ENCODE measurements around the gene FSHR.

The FSHR gene

DNA sequence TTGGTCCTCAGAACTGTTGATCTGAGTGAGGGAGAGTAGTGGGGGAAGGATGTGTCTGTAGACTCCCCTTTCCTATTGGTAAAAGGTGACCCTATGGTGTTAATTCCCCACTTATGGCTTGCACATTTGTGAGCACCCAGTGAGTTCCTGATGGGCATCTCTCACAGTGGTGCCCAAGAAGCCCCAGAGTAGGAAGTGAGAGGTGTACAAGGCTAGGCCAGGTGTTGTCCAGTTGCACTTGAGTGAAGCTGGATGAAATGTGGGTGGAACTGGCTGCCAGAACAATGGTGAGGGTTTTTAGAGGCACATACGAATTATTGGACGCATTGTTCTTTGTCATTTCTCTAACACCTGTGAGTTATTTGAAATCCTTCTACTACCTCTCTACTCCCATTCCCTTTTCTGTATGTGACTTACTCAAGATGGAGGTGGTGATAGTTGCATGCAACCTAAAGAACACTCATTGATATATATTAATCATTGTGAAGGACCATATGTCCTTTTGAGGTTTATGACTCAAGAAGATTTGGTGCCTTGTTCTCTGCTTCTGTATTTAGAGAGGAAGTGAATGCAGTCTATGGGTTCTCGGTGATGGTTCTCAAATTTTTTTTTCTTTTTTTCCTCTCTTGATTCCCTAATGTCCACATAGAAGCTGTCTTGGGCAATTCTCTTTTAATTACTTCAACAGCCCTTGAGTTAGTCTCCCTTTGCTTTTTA lies 162.7 kb downstream of the FSHR start:
- Histone ChIP-seq H3K36me3 (ENCODE audit: control insufficient read depth, insufficient read depth, low read length, severe bottlenecking) (no peaks in the 10 kb centered on the region), H3K4me3 (ENCODE audit: low read length) (no peak overlapping the region), H3K4me1 (ENCODE audit: control insufficient read depth, insufficient read depth, low read length) (no peaks in the 10 kb centered on the region)

GRCh38 chr2:48984922-48985321 lies 169.4 kb downstream of the FSHR start:
- DNase-seq (ENCODE audit: low read depth), result no peak
- peaks cover 5% of the 10 kb centered on the region for H3K27me3 ChIP-seq (replicated peaks; ENCODE audit: control insufficient read depth, insufficient read depth, low read length)
- no peak overlapping the region for H3K4me3 ChIP-seq (ENCODE audit: low read length)
- H3K4me1 ChIP-seq (ENCODE audit: control insufficient read depth, insufficient read depth, low read length), result no peaks in the 10 kb centered on the region
- H3K36me3 ChIP-seq (ENCODE audit: control insufficient read depth, insufficient read depth, low read length, severe bottlenecking), result no peaks in the 10 kb centered on the region
- no peak overlapping the region for H3K9ac ChIP-seq (ENCODE audit: low read length)
- no peaks in the 10 kb centered on the region for H3K9me3 ChIP-seq (ENCODE audit: control insufficient read depth, low read length)

More for the DNA sequence above, 162.7 kb downstream of the FSHR start:
- no peaks in the 10 kb centered on the region for H3K9me3 ChIP-seq (ENCODE audit: control insufficient read depth, low read length)
- H3K27me3 ChIP-seq (replicated peaks; ENCODE audit: control insufficient read depth, insufficient read depth, low read length), result no peaks in the 10 kb centered on the region
- DNase-seq (ENCODE audit: low read depth), result no peak
- H3K9ac ChIP-seq (ENCODE audit: low read length), result no peak overlapping the region

- Histone ChIP-seq H3K9ac (ENCODE audit: low read length) (no peak overlapping the region), H3K4me3 (ENCODE audit: low read length) (no peak overlapping the region), H3K4me1 (ENCODE audit: control insufficient read depth, insufficient read depth, low read length) (no peaks in the 10 kb centered on the region), H3K27me3 (replicated peaks; ENCODE audit: control insufficient read depth, insufficient read depth, low read length) (peaks cover 14% of the 10 kb centered on the region), H3K9me3 (ENCODE audit: control insufficient read depth, low read length) (no peaks in the 10 kb centered on the region), H3K36me3 (ENCODE audit: control insufficient read depth, insufficient read depth, low read length, severe bottlenecking) (no peaks in the 10 kb centered on the region)
- DNase-seq (ENCODE audit: low read depth), result no peak
Measured at GRCh38 chr2:48983551-48983950, 170.8 kb downstream of the FSHR start.

GRCh38 chr2:48982887-48983435 lies 171.4 kb downstream of the FSHR start:
- no peak for DNase-seq (ENCODE audit: low read depth)
- Histone ChIP-seq H3K27me3 (replicated peaks; ENCODE audit: control insufficient read depth, insufficient read depth, low read length) (peaks cover 14% of the 10 kb centered on the region), H3K4me1 (ENCODE audit: control insufficient read depth, insufficient read depth, low read length) (no peaks in the 10 kb centered on the region), H3K9ac (ENCODE audit: low read length) (no peak overlapping the region), H3K9me3 (ENCODE audit: control insufficient read depth, low read length) (no peaks in the 10 kb centered on the region), H3K4me3 (ENCODE audit: low read length) (no peak overlapping the region), H3K36me3 (ENCODE audit: control insufficient read depth, insufficient read depth, low read length, severe bottlenecking) (no peaks in the 10 kb centered on the region)

- no peak for DNase-seq (ENCODE audit: low read depth)
- no peak overlapping the region for H3K9ac ChIP-seq (ENCODE audit: low read length)
- peaks cover 14% of the 10 kb centered on the region for H3K27me3 ChIP-seq (replicated peaks; ENCODE audit: control insufficient read depth, insufficient read depth, low read length)
- no peaks in the 10 kb centered on the region for H3K9me3 ChIP-seq (ENCODE audit: control insufficient read depth, low read length)
- H3K36me3 ChIP-seq (ENCODE audit: control insufficient read depth, insufficient read depth, low read length, severe bottlenecking), result no peaks in the 10 kb centered on the region
- no peaks in the 10 kb centered on the region for H3K4me1 ChIP-seq (ENCODE audit: control insufficient read depth, insufficient read depth, low read length)
- H3K4me3 ChIP-seq (ENCODE audit: low read length), result no peak overlapping the region
Measured at GRCh38 chr2:48980846-48981245, 173.5 kb downstream of the FSHR start.

- H3K9me3 ChIP-seq (ENCODE audit: control insufficient read depth, low read length), result no peaks in the 10 kb centered on the region
- peaks cover 14% of the 10 kb centered on the region for H3K27me3 ChIP-seq (replicated peaks; ENCODE audit: control insufficient read depth, insufficient read depth, low read length)
- no peak for DNase-seq (ENCODE audit: low read depth)
- no peak overlapping the region for H3K9ac ChIP-seq (ENCODE audit: low read length)
- no peak overlapping the region for H3K4me3 ChIP-seq (ENCODE audit: low read length)
- H3K4me1 ChIP-seq (ENCODE audit: control insufficient read depth, insufficient read depth, low read length), result no peaks in the 10 kb centered on the region
- no peaks in the 10 kb centered on the region for H3K36me3 ChIP-seq (ENCODE audit: control insufficient read depth, insufficient read depth, low read length, severe bottlenecking)
Measured at GRCh38 chr2:48979691-48980090, 174.6 kb downstream of the FSHR start.

DNA sequence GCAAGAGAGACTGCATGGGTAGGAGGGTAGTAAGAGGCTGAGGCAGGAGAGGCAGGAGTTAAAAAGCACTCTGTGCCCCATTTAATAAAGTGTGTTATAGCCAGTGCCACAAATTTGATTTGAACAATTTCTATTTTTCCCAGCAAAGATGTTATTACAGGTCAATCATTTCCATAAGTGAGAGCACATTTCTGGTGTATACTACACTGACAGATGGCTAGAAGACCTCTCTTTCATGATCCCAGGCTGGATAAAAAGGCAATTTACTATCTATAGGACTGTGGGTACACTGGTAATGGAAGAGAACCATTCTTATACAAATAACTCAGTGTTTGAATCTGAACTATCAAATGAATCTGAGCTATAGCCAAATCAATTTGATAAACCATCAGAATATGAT lies 176.2 kb downstream of the FSHR start:
- H3K4me1 ChIP-seq (ENCODE audit: control insufficient read depth, insufficient read depth, low read length), result no peaks in the 10 kb centered on the region
- no peak overlapping the region for H3K4me3 ChIP-seq (ENCODE audit: low read length)
- no peak for DNase-seq (ENCODE audit: low read depth)
- H3K9me3 ChIP-seq (ENCODE audit: control insufficient read depth, low read length), result no peaks in the 10 kb centered on the region
- H3K9ac ChIP-seq (ENCODE audit: low read length), result no peak overlapping the region
- no peaks in the 10 kb centered on the region for H3K36me3 ChIP-seq (ENCODE audit: control insufficient read depth, insufficient read depth, low read length, severe bottlenecking)
- H3K27me3 ChIP-seq (replicated peaks; ENCODE audit: control insufficient read depth, insufficient read depth, low read length), result peaks cover 14% of the 10 kb centered on the region

GRCh38 chr2:48971801-48972200 lies 182.5 kb downstream of the FSHR start:
- no peaks in the 10 kb centered on the region for H3K36me3 ChIP-seq (ENCODE audit: control insufficient read depth, insufficient read depth, low read length, severe bottlenecking)
- no peaks in the 10 kb centered on the region for H3K9me3 ChIP-seq (ENCODE audit: control insufficient read depth, low read length)
- H3K9ac ChIP-seq (ENCODE audit: low read length), result no peak overlapping the region
- H3K4me3 ChIP-seq (ENCODE audit: low read length), result no peak overlapping the region
- DNase-seq (ENCODE audit: low read depth), result no peak
- H3K4me1 ChIP-seq (ENCODE audit: control insufficient read depth, insufficient read depth, low read length), result no peaks in the 10 kb centered on the region
- peaks cover 2% of the 10 kb centered on the region for H3K27me3 ChIP-seq (replicated peaks; ENCODE audit: control insufficient read depth, insufficient read depth, low read length)

- no peaks in the 10 kb centered on the region for H3K4me1 ChIP-seq (ENCODE audit: control insufficient read depth, insufficient read depth, low read length)
- H3K4me3 ChIP-seq (ENCODE audit: low read length), result no peak overlapping the region
- no peak overlapping the region for H3K9ac ChIP-seq (ENCODE audit: low read length)
- no peak for DNase-seq (ENCODE audit: low read depth)
- H3K27me3 ChIP-seq (replicated peaks; ENCODE audit: control insufficient read depth, insufficient read depth, low read length), result peaks cover 2% of the 10 kb centered on the region
- no peaks in the 10 kb centered on the region for H3K9me3 ChIP-seq (ENCODE audit: control insufficient read depth, low read length)
- no peaks in the 10 kb centered on the region for H3K36me3 ChIP-seq (ENCODE audit: control insufficient read depth, insufficient read depth, low read length, severe bottlenecking)
Measured at GRCh38 chr2:48968011-48968410, 186.3 kb downstream of the FSHR start.

GRCh38 chr2:48965204-48965603 lies 189.1 kb downstream of the FSHR start:
- Histone ChIP-seq H3K36me3 (ENCODE audit: control insufficient read depth, insufficient read depth, low read length, severe bottlenecking) (no peaks in the 10 kb centered on the region), H3K9ac (ENCODE audit: low read length) (no peak overlapping the region), H3K27me3 (replicated peaks; ENCODE audit: control insufficient read depth, insufficient read depth, low read length) (peaks cover 2% of the 10 kb centered on the region), H3K9me3 (ENCODE audit: control insufficient read depth, low read length) (no peaks in the 10 kb centered on the region), H3K4me3 (ENCODE audit: low read length) (no peak overlapping the region), H3K4me1 (ENCODE audit: control insufficient read depth, insufficient read depth, low read length) (no peaks in the 10 kb centered on the region)
- no peak for DNase-seq (ENCODE audit: low read depth)

- H3K4me3 ChIP-seq (ENCODE audit: low read length), result no peak overlapping the region
- H3K9me3 ChIP-seq (ENCODE audit: control insufficient read depth, low read length), result no peaks in the 10 kb centered on the region
- no peaks in the 10 kb centered on the region for H3K27me3 ChIP-seq (replicated peaks; ENCODE audit: control insufficient read depth, insufficient read depth, low read length)
- no peak for DNase-seq (ENCODE audit: low read depth)
- H3K4me1 ChIP-seq (ENCODE audit: control insufficient read depth, insufficient read depth, low read length), result no peaks in the 10 kb centered on the region
- no peaks in the 10 kb centered on the region for H3K36me3 ChIP-seq (ENCODE audit: control insufficient read depth, insufficient read depth, low read length, severe bottlenecking)
- H3K9ac ChIP-seq (ENCODE audit: low read length), result no peak overlapping the region
Measured at GRCh38 chr2:48961009-48961408, 193.3 kb downstream of the FSHR start.

GRCh38 chr2:48954935-48955334 lies 199.4 kb downstream of the FSHR start:
- peaks cover 3% of the 10 kb centered on the region for H3K4me1 ChIP-seq (ENCODE audit: control insufficient read depth, insufficient read depth, low read length)
- no peak overlapping the region for H3K9ac ChIP-seq (ENCODE audit: low read length)
- H3K27me3 ChIP-seq (replicated peaks; ENCODE audit: control insufficient read depth, insufficient read depth, low read length), result peaks cover 5% of the 10 kb centered on the region
- no peaks in the 10 kb centered on the region for H3K9me3 ChIP-seq (ENCODE audit: control insufficient read depth, low read length)
- H3K36me3 ChIP-seq (ENCODE audit: control insufficient read depth, insufficient read depth, low read length, severe bottlenecking), result no peaks in the 10 kb centered on the region
- no peak overlapping the region for H3K4me3 ChIP-seq (ENCODE audit: low read length)
- DNase-seq (ENCODE audit: low read depth), result no peak

Data from adipocyte (in vitro differentiated cells).